NCI-H526 treated with DMSO at 0.1 percent for 48 hours (cell line): ENCODE results near the gene IL17RD.

Source experiments
- DNase-seq: peaks from one replicate; lab custom pipeline; 2025; lab: John Stamatoyannopoulos, UW

IL17RD gene

DNA sequence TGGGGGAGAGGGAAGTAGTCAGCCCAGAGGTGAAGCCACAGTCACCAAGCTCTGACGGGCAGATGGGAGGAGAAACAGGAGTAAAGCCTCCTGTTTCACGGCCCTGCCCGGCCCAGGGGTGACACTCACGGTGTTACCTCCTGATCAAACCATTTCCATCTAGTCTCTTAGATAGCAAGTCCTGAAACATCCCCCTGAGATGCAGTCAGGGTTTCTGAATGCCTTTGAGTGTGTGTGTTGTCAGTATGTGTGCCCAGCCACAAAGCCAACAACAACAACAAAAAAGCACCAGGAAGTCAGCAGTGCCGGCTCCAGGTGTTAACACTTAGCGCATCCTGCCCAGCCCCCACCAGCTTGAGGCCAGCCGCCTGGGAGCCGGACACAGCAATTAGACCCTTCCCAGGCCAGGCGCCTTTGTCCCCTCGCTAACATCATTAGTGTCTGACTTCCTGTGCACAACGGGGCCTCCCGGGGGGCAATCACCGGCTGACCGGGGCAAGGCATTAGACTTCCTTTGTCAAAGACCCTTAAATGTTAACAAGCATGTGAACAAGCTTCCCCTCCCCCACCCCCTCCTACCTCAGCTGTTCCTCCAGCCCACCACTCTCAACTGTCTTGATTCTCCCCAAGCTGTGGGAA is 34.5 kb downstream of the IL17RD start:
- DNase-seq = no peak

- DNase-seq = no peak
Observed at GRCh38 chr3:57128826-57129667, 36.1 kb downstream of the IL17RD start.

GRCh38 chr3:57127891-57128518 is 37.1 kb downstream of the IL17RD start:
- DNase-seq = no peak

GRCh38 chr3:57126244-57126643 is 38.9 kb downstream of the IL17RD start:
- DNase-seq = no peak

- DNase-seq = no peak
Observed at GRCh38 chr3:57120451-57121174, 44.5 kb downstream of the IL17RD start.

- no peak for DNase-seq
Observed at GRCh38 chr3:57120040-57120439, 45.1 kb downstream of the IL17RD start.

GRCh38 chr3:57118254-57118653 is 46.9 kb downstream of the IL17RD start:
- no peak for DNase-seq

- DNase-seq = no peak
Observed at GRCh38 chr3:57116501-57116900, 48.7 kb downstream of the IL17RD start.

DNA sequence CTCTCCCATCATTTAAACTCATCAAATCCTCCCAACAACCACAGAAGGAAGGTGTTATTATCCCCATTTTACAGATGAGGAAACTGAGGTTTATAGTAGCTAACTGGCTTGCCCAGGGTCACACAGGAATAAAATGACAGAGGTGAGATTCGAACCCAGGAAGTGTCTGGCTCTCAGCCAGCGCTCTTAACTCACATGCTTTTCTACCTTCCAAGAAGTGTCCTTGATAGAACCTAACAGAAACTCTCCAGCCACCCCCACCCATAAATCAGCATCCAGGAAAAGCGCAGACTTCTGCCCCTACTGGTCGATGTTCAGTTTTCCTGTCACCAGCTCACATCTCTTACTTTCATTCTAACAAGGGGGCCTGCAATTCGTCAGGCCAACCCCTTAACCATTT is 52.9 kb downstream of the IL17RD start:
- DNase-seq = no peak

DNA sequence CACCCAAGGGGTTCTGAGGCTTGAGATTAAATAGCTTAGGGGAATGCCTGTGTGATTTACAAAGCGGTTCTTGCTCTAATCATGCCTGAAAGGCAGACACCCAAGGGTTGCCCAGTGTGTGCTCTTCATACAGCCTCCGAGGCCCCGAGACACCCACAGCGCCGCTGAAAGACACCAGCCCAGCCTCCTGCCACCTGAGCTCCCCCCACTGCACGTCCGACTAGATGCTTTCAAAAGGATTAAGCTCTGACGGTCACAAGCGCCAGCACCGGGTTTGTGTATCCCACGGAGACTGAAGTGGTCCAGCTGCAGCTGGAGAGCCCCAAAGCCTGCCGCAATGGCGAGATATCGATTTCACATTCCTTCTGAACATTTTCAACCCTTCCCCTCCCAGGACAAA is 54.4 kb downstream of the IL17RD start:
- DNase-seq = no peak

- no peak for DNase-seq
Observed at GRCh38 chr3:57110214-57110613, 54.9 kb downstream of the IL17RD start.

DNA sequence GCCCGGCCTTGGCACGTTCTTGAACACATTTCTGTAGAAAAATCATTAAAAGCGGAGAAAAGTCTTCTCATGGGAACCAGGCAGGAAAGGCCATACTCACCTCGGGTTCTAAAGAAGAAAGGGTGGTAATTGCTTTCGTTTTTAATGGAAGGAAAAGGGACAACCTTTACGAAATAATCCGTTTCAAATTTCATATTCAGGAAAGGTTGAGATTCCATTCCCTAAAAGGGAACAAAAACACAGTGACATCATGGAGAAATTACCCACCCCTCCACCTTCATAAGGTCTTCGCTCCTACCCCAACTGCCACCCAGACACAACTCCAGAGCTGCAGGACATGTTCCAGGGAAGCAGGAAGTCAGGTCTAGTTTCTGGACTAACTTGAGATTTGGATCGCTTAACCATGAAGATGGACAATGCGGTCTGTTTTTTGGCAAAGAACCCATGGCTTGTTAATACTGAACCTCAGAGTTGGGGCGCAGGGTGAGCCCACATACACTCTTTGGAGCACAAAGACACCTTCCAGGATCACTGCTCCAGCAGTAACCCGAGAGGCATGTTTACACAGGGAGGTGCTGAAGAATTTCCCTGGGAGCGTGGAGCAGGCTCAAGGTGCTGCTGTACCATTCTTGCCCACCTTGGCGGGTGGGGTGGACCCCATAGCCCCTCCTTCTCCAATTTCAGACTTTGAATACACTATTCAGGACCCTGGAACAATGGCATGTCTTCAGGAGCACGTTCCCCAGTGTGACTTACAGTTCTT is 55.5 kb downstream of the IL17RD start:
- no peak for DNase-seq

DNA sequence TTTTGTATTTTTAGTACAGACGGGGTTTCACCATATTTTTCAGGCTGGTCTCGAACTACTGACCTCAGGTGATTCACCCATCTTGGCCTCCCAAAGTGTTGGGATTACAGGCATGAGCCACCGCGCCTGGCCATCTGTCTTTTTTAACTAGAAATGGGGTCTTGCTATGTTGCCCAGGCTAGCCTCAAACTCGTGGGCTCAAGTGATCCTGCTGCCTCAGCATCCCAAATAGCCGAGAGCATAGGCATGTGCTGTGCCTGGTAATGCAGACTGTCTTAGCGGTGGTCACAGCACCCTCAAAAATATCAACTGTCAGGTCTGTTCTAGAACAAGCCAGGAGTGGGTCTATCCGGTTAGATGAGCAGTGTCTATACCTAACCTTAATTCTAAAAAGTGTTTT is 56.5 kb downstream of the IL17RD start:
- DNase-seq = no peak

DNA sequence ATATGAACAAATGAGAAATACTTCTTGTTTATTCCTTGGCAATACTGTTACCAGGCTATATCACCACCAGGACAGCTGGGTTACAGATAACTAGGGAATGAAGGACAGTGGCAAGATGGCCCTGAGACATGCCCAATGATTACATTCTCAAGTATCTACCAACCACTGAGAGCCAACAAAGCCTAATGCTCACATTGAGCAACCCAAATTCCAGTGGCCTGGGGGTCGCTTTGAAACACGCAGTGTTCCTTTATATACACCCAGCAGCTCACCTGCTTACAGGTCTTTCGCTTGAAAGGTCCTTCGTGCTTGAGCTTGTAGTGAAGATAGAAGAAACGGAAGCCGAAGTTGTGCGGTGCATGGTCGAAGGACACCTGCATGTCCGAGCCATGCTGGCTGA is 59.6 kb downstream of the IL17RD start:
- no peak for DNase-seq

DNA sequence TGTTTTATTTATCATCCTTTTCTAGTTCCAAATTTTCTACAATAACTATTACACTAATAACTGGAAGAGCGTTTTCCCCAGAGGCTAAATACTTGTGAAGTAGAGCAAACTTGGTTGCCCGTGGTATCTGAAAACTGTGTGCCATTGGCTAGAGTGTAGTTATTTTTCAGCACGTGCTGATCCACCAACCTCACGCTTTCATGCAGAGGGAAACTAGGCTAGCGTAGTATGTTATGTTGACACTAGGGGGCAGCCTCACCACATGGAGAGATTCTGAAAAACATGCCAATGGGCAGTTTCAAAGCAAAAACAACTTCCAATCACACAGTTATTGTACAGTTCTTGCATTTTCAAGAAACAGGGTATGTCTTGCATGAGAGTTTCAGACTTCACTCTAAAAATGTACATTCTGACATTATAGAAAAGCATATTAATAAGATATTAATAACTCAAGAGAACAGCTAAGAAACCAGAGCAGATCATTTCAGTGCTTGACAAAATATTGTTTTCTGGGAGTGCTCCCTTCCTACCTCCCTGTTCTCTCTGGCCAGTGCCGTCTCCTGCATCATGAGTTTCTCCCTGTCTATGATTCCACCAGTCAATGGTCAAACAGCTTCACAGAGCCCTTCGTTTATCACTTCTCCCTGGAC is 65.0 kb downstream of the IL17RD start:
- peak; percentile 15 for DNase-seq

- DNase-seq = no peak
Observed at GRCh38 chr3:57098418-57099310, 66.5 kb downstream of the IL17RD start.

DNA sequence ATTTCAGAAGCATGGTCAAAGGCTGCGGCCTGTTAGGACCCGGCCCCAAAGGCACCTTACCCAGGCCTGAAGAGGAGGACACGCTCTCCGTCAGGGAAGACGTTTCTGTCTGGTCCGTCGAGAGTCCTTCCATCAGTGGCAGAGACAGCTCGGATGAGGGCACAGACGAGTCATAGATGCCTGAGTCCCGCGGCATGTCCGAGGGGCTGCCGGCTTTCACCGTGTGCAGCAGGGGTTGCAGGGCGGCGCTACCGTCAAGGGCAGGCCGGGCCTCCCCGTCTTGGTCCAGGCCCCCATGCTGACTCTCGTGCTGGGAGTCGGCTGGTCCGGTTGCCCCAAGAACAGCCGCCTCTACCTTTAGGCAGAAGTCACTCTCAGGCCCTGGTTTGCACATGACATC is 67.6 kb downstream of the IL17RD start:
- DNase-seq = no peak

- no peak for DNase-seq
Observed at GRCh38 chr3:57095363-57095762, 69.8 kb downstream of the IL17RD start.

GRCh38 chr3:57094575-57094974 is 70.6 kb downstream of the IL17RD start:
- peak; percentile 9 for DNase-seq

GRCh38 chr3:57093971-57094535 is 71.1 kb downstream of the IL17RD start:
- DNase-seq = no peak
